T-helper 1 cell (primary cell): ENCODE measurements around the gene IGSF3.
A peak's percentile ranks its signal among the peaks of the same experiment; 100 is the strongest.
"Not testable (repeated sequence)": the region's sequence is repeated elsewhere in the genome, so short reads cannot be mapped to it uniquely, and the experiment has no call there.

ENCODE experiments used
- DNase-seq, 5 donors: peaks; one replicate each; pipeline ENCODE4 v3.0.0-alpha.2; 2012 to 2020

Gene IGSF3

GRCh38 chr1:116628448-116628847 lies 39.1 kb downstream of the IGSF3 start:
- DNase-seq = no peak

DNA sequence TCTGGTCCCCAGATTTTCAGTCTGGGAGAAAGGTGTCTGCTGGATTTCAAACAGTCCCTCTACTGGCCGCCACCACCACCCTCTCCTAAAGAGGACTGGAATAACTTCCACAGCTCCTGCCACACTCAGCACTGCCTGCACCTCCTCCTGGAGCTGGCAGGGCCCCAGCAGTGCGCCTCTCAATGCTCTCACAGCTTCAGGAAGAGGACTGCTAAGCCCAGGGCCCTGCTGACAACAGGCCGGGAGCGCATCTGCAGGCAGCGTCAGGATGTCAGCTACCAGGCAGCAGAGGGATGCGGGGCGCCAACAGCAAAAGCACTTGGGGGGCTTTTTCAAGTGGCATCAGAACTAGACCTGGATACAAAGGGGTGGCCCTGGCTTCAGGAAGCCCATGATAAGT lies 40.2 kb downstream of the IGSF3 start:
- DNase-seq = not testable (repeated sequence)

- DNase-seq = not testable (repeated sequence)
Measured at GRCh38 chr1:116626915-116627314, 40.6 kb downstream of the IGSF3 start.

DNA sequence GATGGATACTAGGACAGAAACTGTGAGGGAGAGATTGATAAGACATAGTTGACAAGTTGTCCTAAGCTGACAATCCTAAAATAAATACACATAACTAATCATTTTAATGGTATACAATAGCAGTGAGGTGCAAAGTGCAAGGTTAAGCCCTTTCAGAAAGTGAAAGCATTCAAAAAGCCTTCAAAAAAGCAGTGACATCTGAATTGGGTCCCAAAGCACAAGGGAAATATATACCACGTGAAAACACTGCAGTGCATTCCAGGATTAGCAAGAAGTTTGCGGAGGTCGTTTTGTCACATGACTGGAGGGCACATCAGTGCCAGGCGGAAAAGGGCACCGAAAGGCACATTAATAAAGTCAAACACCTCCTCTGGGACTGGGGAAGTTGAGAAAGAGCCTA lies 42.4 kb downstream of the IGSF3 start:
- DNase-seq = not testable (repeated sequence)

DNA sequence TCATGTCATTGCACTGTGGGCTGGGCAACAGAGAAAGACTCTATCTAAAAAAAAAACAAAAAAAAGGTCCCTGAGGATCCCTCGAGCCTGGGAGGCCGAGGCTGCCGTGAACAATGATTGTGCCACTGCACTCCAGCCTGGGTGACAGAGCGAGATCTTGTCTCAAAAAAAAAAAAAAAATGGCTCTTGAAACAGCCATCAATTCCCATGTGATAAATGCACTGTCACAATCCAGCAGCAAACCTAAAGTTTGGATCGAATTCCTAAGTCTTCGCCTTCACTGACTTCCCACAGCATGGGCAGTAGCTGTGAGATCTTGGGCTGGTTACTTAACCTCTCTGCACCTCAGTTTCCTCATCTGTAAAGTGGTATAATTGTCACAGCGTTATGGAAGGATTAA lies 43.5 kb downstream of the IGSF3 start:
- no peak for DNase-seq

DNA sequence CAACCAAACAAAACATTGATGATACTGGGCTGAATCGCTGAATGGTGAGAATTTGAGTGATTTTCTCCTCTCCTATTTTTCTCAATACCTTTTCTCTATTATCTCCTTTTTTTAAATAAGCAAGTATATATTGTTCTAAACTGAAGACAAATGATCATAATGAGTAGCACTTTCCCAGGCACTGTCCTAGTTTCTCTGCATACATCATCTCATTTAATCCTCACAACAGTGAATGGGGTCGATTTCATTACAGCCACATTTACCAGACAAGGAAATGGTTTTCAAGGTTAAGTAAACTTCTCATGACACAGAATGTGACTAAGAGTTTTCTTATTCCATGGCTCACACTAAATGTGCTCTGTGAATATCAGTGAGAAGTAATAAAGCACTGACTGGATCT lies 45.0 kb downstream of the IGSF3 start:
- not testable (repeated sequence) for DNase-seq

GRCh38 chr1:116621756-116622155 lies 45.8 kb downstream of the IGSF3 start:
- DNase-seq = not testable (repeated sequence)

DNA sequence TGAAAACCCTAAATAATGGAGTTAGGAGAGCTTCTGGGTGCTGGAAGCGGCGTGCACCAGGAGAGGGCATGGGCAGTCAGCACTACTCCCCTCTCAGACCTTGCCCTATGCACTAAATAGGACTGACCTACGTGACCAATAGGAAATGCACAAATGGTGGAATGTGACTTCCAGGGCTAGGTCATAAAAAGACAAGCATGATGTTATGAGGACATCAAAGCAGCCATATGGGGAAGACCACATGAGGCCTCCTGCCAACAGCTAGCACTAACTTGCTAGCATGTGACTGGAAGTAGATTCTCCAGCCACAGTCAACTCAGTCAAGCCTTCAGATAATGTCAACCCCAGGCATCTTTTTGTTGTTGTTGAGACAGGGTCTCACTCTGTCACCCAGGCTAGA lies 47.1 kb downstream of the IGSF3 start:
- not testable (repeated sequence) for DNase-seq

DNA sequence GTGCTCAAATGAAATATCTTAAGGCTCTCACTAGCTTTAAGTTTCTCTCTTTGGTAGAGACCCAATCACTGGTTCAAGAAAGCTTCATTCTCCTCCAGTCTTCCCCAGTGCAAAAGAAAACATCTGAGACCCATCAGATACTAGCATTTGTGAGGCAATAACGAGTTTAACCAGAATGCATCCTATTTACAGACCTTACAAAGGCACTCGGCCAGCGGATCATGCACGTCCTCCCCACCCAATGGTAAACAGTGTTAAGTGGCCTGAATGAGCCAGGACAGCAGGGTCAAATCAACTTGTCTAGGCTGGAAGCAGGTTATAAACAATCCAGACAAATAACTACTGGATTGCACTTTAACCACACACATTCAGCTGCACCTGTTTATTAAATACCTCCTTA lies 48.4 kb downstream of the IGSF3 start:
- not testable (repeated sequence) for DNase-seq

- DNase-seq = not testable (repeated sequence)
Measured at GRCh38 chr1:116617808-116618207, 49.7 kb downstream of the IGSF3 start.

DNA sequence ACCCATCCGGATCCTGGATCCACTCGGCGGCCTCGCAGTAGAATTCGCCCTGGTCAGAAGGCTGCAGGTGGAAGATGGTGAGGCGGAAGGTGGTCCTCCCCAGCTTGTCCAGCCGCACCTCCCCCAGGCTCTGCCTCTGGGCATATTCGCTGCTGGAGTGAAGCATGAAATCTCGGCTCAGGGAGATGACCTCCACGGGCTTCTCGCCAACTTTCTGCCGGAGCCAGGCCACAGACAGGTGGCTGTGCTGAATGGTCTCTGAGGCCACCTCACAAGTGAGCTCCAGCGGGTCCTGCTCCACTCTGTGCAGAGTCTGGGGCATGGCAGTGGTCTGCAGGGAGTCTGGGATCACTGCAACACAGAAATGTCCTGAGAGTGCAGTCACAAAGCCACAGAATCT lies 53.7 kb downstream of the IGSF3 start:
- not testable (repeated sequence) for DNase-seq

- DNase-seq = not testable (repeated sequence)
Measured at GRCh38 chr1:116609801-116610371, 57.6 kb downstream of the IGSF3 start.

DNA sequence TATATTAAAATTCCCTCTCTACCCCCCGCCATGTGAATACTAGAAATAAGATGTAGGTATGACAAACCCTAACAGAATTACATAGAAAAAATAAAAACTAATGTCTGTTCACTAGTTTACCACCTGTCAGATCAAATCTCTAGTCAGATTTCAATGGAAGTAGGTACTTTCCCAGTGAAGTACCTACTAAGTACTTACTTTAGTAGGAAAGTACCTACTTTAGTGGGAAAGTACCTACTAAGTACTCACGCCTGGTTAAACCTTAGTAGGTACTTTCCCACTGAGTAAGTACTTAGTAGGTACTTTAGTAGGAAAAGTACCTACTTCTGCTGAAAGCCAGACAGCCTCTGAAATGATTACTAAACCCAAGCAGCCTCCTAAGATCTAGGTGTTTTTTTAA lies 58.7 kb downstream of the IGSF3 start:
- DNase-seq = not testable (repeated sequence)

GRCh38 chr1:116608151-116608550 lies 59.4 kb downstream of the IGSF3 start:
- DNase-seq = not testable (repeated sequence)

- DNase-seq = not testable (repeated sequence)
Measured at GRCh38 chr1:116607463-116607862, 60.1 kb downstream of the IGSF3 start.

GRCh38 chr1:116606067-116606466 lies 61.5 kb downstream of the IGSF3 start:
- peak in 1 of 5 donors; percentile 42 for DNase-seq

- DNase-seq = no peak
Measured at GRCh38 chr1:116605315-116605714, 62.2 kb downstream of the IGSF3 start.

GRCh38 chr1:116604408-116604807 lies 63.1 kb downstream of the IGSF3 start:
- DNase-seq = not testable (repeated sequence)

- DNase-seq = not testable (repeated sequence)
Measured at GRCh38 chr1:116603646-116604045, 63.9 kb downstream of the IGSF3 start.

GRCh38 chr1:116599369-116599768 lies 68.2 kb downstream of the IGSF3 start:
- not testable (repeated sequence) for DNase-seq

- DNase-seq = not testable (repeated sequence)
Measured at GRCh38 chr1:116598420-116599036, 69.0 kb downstream of the IGSF3 start.

DNA sequence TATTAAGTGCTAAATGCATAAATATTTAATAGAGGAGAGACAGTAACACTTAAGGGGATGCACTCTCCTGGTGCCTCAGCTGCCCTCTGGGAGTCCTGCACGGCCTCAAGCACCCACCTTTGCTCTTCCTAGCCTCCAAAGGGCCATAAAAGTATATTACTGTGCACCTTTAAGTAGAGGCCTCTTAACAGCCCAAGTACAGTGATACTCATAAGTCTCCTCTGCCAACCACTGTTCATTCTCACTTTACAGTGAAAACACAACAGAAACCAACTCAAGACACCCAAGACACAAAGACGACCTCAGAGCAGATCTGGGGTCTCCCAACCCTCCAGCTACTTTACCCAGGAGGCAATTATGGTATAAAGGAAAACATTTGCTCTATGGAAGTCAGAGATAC lies 70.1 kb downstream of the IGSF3 start:
- peak in 1 of 5 donors; percentile 9 for DNase-seq

DNA sequence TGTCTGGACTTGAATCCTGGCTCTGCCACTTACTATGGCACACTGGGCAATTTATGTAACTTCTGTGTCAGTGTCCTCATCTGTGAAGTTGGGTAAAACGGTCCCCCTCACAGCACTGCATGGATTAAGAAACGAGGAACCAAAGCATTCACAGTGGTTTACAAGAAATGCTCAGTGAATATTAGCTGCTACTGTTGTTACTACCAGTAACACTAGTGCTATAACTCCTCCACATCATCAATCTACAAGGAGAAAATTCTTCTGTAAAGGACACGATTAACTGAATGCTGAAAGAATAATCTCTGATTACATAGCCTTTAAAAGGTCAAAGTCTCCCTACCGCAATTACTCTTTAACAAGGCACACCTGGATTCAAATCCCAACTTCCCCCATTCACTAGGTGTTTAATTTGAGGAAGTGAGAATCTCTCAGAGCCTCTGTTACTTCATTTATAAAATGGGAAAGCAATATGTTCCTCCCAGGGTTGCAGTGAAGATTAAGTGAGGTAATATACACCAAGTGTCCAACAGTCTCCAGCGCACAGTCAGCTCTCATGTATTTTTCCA lies 70.7 kb downstream of the IGSF3 start:
- not testable (repeated sequence) for DNase-seq
